Panc1 (cell line): ENCODE results near the gene DLGAP4.

Source experiments
- CTCF ChIP-seq: fragments of 450-650 bp; IDR thresholded peaks from 2 replicates; pipeline ENCODE4 v1.5.1; 2017; ENCODE audit warnings: mild to moderate bottlenecking
- POLR2AphosphoS5 ChIP-seq: IDR thresholded peaks from 2 replicates; pipeline ENCODE4 v1.6.1; 2012; ENCODE audit warnings: mild to moderate bottlenecking, low read depth, low read length, moderate library complexity
- TF ChIP-seq, protein P1 (sequence below), 2 experiments: IDR thresholded peaks; 2 replicates each; pipeline ENCODE4 v1.6.1; 2011 to 2012; ENCODE audit warnings: low read depth in 2 of 2, control low read depth in 1 of 2, low read length in 1 of 2, mild to moderate bottlenecking in 1 of 2, moderate library complexity in 1 of 2; ENCODE audit not compliant: insufficient read depth in 1 of 2

DNA sequence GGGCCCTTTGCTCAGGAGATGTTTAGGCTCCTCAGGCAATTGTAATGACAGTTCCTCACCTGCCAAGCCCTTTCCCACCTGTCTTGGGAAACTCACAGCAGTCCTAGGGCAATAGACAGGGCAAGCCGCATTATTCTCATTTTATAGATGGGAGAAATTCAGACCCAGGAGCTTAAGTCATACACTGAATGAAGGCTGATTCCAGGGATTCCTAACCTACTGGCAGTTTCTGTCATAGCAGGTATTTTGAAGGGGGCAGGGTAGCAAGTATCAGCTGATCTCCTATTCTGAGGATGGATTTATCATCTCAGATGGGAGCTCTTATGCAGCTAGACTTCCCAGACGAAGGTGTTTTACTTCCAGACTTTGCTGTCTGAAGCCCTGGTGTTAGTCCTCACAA lies 173.8 kb downstream of the DLGAP4 start:
- no peak for TF ChIP-seq CTCF
- TF ChIP-seq, protein P1, sequence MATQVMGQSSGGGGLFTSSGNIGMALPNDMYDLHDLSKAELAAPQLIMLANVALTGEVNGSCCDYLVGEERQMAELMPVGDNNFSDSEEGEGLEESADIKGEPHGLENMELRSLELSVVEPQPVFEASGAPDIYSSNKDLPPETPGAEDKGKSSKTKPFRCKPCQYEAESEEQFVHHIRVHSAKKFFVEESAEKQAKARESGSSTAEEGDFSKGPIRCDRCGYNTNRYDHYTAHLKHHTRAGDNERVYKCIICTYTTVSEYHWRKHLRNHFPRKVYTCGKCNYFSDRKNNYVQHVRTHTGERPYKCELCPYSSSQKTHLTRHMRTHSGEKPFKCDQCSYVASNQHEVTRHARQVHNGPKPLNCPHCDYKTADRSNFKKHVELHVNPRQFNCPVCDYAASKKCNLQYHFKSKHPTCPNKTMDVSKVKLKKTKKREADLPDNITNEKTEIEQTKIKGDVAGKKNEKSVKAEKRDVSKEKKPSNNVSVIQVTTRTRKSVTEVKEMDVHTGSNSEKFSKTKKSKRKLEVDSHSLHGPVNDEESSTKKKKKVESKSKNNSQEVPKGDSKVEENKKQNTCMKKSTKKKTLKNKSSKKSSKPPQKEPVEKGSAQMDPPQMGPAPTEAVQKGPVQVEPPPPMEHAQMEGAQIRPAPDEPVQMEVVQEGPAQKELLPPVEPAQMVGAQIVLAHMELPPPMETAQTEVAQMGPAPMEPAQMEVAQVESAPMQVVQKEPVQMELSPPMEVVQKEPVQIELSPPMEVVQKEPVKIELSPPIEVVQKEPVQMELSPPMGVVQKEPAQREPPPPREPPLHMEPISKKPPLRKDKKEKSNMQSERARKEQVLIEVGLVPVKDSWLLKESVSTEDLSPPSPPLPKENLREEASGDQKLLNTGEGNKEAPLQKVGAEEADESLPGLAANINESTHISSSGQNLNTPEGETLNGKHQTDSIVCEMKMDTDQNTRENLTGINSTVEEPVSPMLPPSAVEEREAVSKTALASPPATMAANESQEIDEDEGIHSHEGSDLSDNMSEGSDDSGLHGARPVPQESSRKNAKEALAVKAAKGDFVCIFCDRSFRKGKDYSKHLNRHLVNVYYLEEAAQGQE (IDR thresholded peaks at IDR 0.05; ENCODE audit: insufficient read depth in 1 of 2, low read depth in 2 of 2, low read length in 1 of 2) = no peak
- no peak for TF ChIP-seq POLR2AphosphoS5
